H9 (cell line): ENCODE measurements around the gene POLR3B. TPM values are rescaled to one million over a fixed set of nuclear protein-coding genes. Genes with fewer than 3 reads are reported as not detected.

Source experiments
- DNase-seq: peaks from one replicate; pipeline ENCODE4 v3.0.0-alpha.2; 2017
- H2AFZ ChIP-seq: one replicate; pipeline ENCODE4 v1.6.1; 2013; ENCODE audit warnings: mild to moderate bottlenecking, low read length, control low read depth, moderate library complexity
- H2AK5ac ChIP-seq: 2 replicates; pipeline ENCODE4 v1.6.1; 2013; ENCODE audit warnings: low read length, control low read depth, mixed read lengths; ENCODE audit not compliant: insufficient read length
- H2BK120ac ChIP-seq: one replicate; pipeline ENCODE4 v1.6.1; 2013; ENCODE audit warnings: low read depth, mild to moderate bottlenecking, low read length, control low read depth, inconsistent platforms; ENCODE audit not compliant: poor library complexity, severe bottlenecking
- H2BK12ac ChIP-seq: 2 replicates; pipeline ENCODE4 v1.6.1; 2013; ENCODE audit warnings: low read length, control low read depth, mixed read lengths, low read depth; ENCODE audit not compliant: insufficient read length
- H2BK15ac ChIP-seq: 2 replicates; pipeline ENCODE4 v1.6.1; 2013; ENCODE audit warnings: low read depth, low read length, control low read depth
- H2BK20ac ChIP-seq: one replicate; pipeline ENCODE4 v1.6.1; 2013; ENCODE audit warnings: low read depth, mild to moderate bottlenecking, low read length, control low read depth, inconsistent platforms; ENCODE audit not compliant: poor library complexity, severe bottlenecking
- H2BK5ac ChIP-seq: 2 replicates; pipeline ENCODE4 v1.6.1; 2013; ENCODE audit warnings: low read length, control low read depth, mixed read lengths; ENCODE audit not compliant: insufficient read length
- H3K14ac ChIP-seq: 2 replicates; pipeline ENCODE4 v1.6.1; 2013; ENCODE audit warnings: low read length, control low read depth; ENCODE audit not compliant: insufficient read depth
- H3K18ac ChIP-seq: 2 replicates; pipeline ENCODE4 v1.6.1; 2013; ENCODE audit warnings: low read depth, mild to moderate bottlenecking, mixed read lengths, low read length, control low read depth; ENCODE audit not compliant: insufficient read length
- H3K23ac ChIP-seq: 2 replicates; pipeline ENCODE4 v1.6.1; 2013; ENCODE audit warnings: low read length, control low read depth, mixed read lengths, low read depth; ENCODE audit not compliant: insufficient read length
- H3K23me2 ChIP-seq: 2 replicates; pipeline ENCODE4 v1.6.1; 2013; ENCODE audit warnings: low read depth, mild to moderate bottlenecking, mixed read lengths, low read length, control low read depth; ENCODE audit not compliant: insufficient read length, poor library complexity, severe bottlenecking
- H3K27ac ChIP-seq: 2 replicates; pipeline ENCODE4 v1.5.1; 2013; ENCODE audit warnings: low read length, control low read depth, mixed read lengths, low read depth; ENCODE audit not compliant: insufficient read length
- H3K27me3 ChIP-seq: 2 replicates; pipeline ENCODE4 v1.6.1; 2013; ENCODE audit warnings: low read length, control low read depth, inconsistent platforms; ENCODE audit not compliant: insufficient read depth
- H3K4ac ChIP-seq: 2 replicates; pipeline ENCODE4 v1.6.1; 2013; ENCODE audit warnings: low read depth, mild to moderate bottlenecking, control low read depth, inconsistent platforms, low read length, moderate library complexity
- H3K4me1 ChIP-seq: 2 replicates; pipeline ENCODE4 v1.6.1; 2013; ENCODE audit warnings: low read length, control low read depth, inconsistent platforms; ENCODE audit not compliant: insufficient read depth
- H3K4me2 ChIP-seq: 2 replicates; pipeline ENCODE4 v1.6.1; 2013; ENCODE audit warnings: low read length, control low read depth, mixed read lengths; ENCODE audit not compliant: insufficient read length, insufficient read depth
- H3K56ac ChIP-seq: 2 replicates; pipeline ENCODE4 v1.6.1; 2013; ENCODE audit warnings: low read depth, mild to moderate bottlenecking, mixed read lengths, low read length, control low read depth; ENCODE audit not compliant: insufficient read length
- H3K79me1 ChIP-seq: 2 replicates; pipeline ENCODE4 v1.6.1; 2013; ENCODE audit warnings: low read depth, mild to moderate bottlenecking, moderate library complexity, low read length, control low read depth, inconsistent platforms; ENCODE audit not compliant: insufficient read depth, poor library complexity, severe bottlenecking
- H3K79me2 ChIP-seq: 2 replicates; pipeline ENCODE4 v1.6.1; 2013; ENCODE audit warnings: low read length, control low read depth, inconsistent platforms; ENCODE audit not compliant: insufficient read depth
- H3K9ac ChIP-seq: 2 replicates; pipeline ENCODE4 v1.6.1; 2013; ENCODE audit warnings: low read length, control low read depth, mixed read lengths; ENCODE audit not compliant: insufficient read length; ENCODE audit errors: extremely low read depth
- H3K9me3 ChIP-seq: one replicate; pipeline ENCODE4 v1.6.1; 2013; ENCODE audit warnings: low read depth, low read length, inconsistent platforms; ENCODE audit not compliant: control insufficient read depth
- H3T11ph ChIP-seq: one replicate; pipeline ENCODE4 v1.6.1; 2013; ENCODE audit warnings: mild to moderate bottlenecking, low read length, control low read depth, inconsistent platforms
- H4K20me1 ChIP-seq: one replicate; pipeline ENCODE4 v1.6.1; 2013; ENCODE audit not compliant: control insufficient read depth, insufficient read length, insufficient read depth
- H4K5ac ChIP-seq: 2 replicates; pipeline ENCODE4 v1.6.1; 2013; ENCODE audit warnings: low read depth, mild to moderate bottlenecking, mixed read lengths, low read length, control low read depth; ENCODE audit not compliant: insufficient read length
- H4K8ac ChIP-seq: replicated peaks from 2 replicates; pipeline ENCODE4 v1.6.1; 2013; ENCODE audit warnings: low read length, control low read depth, mixed read lengths, low read depth; ENCODE audit not compliant: insufficient read length
- H4K91ac ChIP-seq: 2 replicates; pipeline ENCODE4 v1.6.1; 2013; ENCODE audit warnings: low read depth, mild to moderate bottlenecking, moderate library complexity, mixed read lengths, low read length, control low read depth; ENCODE audit not compliant: insufficient read length
- H3K27ac Mint-ChIP-seq, 3 experiments: 2 replicates in 2 of 3; 3 replicates in 1 of 3; pipeline ENCODE4 v1.8.0; 2020 to 2021; ENCODE audit warnings: mixed read lengths in 3 of 3, mild to moderate bottlenecking in 1 of 3, moderate library complexity in 1 of 3
- H3K27me3 Mint-ChIP-seq: 2 replicates; pipeline ENCODE4 v1.8.0; 2021; ENCODE audit warnings: low read depth, mild to moderate bottlenecking, moderate library complexity, mixed read lengths
- H3K36me3 Mint-ChIP-seq, 3 experiments: 2 replicates in 2 of 3; 3 replicates in 1 of 3; pipeline ENCODE4 v1.8.0; 2020 to 2021; ENCODE audit warnings: low read depth in 3 of 3, mixed read lengths in 3 of 3; ENCODE audit not compliant: insufficient read depth in 1 of 3
- H3K4me1 Mint-ChIP-seq, 2 experiments: 2 replicates each; pipeline ENCODE4 v1.8.0; 2020; ENCODE audit warnings: mixed read lengths in 2 of 2
- H3K4me3 Mint-ChIP-seq, 2 experiments: 2 replicates in 1 of 2; 3 replicates in 1 of 2; pipeline ENCODE4 v1.8.0; 2020 to 2021; ENCODE audit warnings: mild to moderate bottlenecking in 2 of 2, mixed read lengths in 2 of 2, moderate library complexity in 1 of 2
- H3K9me3 Mint-ChIP-seq, 2 experiments: 2 replicates in 1 of 2; 3 replicates in 1 of 2; pipeline ENCODE4 v1.8.0; 2020; ENCODE audit warnings: mild to moderate bottlenecking in 2 of 2, mixed read lengths in 2 of 2, moderate library complexity in 1 of 2
- WGBS: extraction: QIAGEN DNeasy Blood & Tissue Kit; methylation state at CpG from one replicate; pipeline ENCODE4 v1.1.7; 2013; ENCODE audit warnings: missing lambda C conversion rate, low lambda C conversion rate, mixed read lengths; ENCODE audit not compliant: insufficient read length; ENCODE audit errors: extremely low coverage; 5-methylcytosine and 5-hydroxymethylcytosine counted together
- total RNA-seq: library from RNA; stranded (reverse); gene quantifications from 2 replicates; pipeline ENCODE4 v1.2.1, GENCODE V29; 2021
- TF ChIP-seq, protein P1 (sequence below): fragments of 200-600 bp; sonication (generic); conservative IDR thresholded peaks from 3 replicates; pipeline ENCODE4 v1.8.0; 2021; ENCODE audit warnings: antibody characterized with exemption, mild to moderate bottlenecking

Gene POLR3B
- total RNA-seq, 1 experiment from 2014 or later = 13.4 TPM

DNA sequence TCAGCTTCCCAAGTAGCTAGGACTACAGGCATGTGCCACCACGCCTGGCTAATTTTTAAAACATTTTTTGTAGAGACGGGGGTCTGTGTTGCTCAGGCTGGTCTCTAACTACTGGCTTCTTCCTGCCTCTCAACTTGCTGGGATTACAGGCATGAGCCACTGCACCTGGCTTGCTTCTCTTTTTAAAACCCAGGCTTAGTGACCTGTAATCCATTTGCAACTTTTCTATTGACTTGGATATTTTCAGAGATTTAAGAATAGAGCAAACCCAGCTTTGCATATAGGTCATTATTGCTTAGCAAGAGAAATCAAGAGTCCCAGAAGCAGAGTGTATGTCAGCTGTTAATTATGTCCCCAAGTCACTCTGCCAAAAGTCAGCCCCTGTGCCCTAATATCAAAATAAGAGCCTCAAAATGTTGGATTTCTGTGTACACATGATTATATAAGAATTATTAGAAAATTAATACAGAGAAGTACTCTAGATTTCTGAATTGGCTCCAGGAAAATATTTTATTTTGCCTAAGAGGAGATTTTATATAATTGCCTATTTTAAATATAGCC lies 30.2 kb upstream of the POLR3B start:
- Histone ChIP-seq H3T11ph (no peak overlapping the region), H2BK15ac (no peak overlapping the region), H3K9me3 (no peaks in the 10 kb centered on the region), H4K5ac (no peak overlapping the region), H3K79me1 (no peaks in the 10 kb centered on the region), H3K18ac (no peak overlapping the region), H3K23ac (no peak overlapping the region), H3K9ac (no peak overlapping the region), H3K4me1 (no peaks in the 10 kb centered on the region; the same call in none of the 2 replicates), H2BK120ac (no peak overlapping the region), H3K14ac (no peak overlapping the region), H3K4ac (no peak overlapping the region), H2AK5ac (no peak overlapping the region), H4K20me1 (no peaks in the 10 kb centered on the region), H2BK5ac (no peak overlapping the region), H3K23me2 (no peaks in the 10 kb centered on the region), H3K27me3 (peaks cover 5% of the 10 kb centered on the region; the same call in 1 of the 2 replicates), H4K91ac (no peak overlapping the region), H2AFZ (no peak overlapping the region), H2BK20ac (no peak overlapping the region), H3K79me2 (no peaks in the 10 kb centered on the region), H3K4me2 (no peak overlapping the region), H2BK12ac (no peak overlapping the region), H3K56ac (no peak overlapping the region), H3K27ac (no peak overlapping the region), H4K8ac (no peak overlapping the region)
- H3K4me1 Mint-ChIP-seq = peaks cover 35 to 38% of the 10 kb centered on the region in 2 experiments
- TF ChIP-seq, protein P1, sequence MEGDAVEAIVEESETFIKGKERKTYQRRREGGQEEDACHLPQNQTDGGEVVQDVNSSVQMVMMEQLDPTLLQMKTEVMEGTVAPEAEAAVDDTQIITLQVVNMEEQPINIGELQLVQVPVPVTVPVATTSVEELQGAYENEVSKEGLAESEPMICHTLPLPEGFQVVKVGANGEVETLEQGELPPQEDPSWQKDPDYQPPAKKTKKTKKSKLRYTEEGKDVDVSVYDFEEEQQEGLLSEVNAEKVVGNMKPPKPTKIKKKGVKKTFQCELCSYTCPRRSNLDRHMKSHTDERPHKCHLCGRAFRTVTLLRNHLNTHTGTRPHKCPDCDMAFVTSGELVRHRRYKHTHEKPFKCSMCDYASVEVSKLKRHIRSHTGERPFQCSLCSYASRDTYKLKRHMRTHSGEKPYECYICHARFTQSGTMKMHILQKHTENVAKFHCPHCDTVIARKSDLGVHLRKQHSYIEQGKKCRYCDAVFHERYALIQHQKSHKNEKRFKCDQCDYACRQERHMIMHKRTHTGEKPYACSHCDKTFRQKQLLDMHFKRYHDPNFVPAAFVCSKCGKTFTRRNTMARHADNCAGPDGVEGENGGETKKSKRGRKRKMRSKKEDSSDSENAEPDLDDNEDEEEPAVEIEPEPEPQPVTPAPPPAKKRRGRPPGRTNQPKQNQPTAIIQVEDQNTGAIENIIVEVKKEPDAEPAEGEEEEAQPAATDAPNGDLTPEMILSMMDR = no peak
- WGBS = no CpG with 5 or more reads among the region's 2 CpGs
- peaks cover 45% of the 10 kb centered on the region for H3K27me3 Mint-ChIP-seq
- H3K36me3 Mint-ChIP-seq = peaks cover 0 to 3% (median 0%) of the 10 kb centered on the region in 3 experiments; a peak in 1 of 7 replicates
- H3K9me3 Mint-ChIP-seq = peaks cover 0 to 2% of the 10 kb centered on the region in 2 experiments; a peak in 2 of 5 replicates
- no peak for DNase-seq
- no peak overlapping the region for H3K27ac Mint-ChIP-seq
- no peak overlapping the region for H3K4me3 Mint-ChIP-seq
